Measurements from ENCODE around the gene RARB. TPM values are rescaled to one million over a fixed set of nuclear protein-coding genes. Genes with fewer than 3 reads are reported as not detected.

RARB gene
- polyA plus RNA-seq, 1 donor (not counting 4 experiments of a cell fraction or from before 2014, with no cell fraction given), result 0.03 TPM

GRCh38 chr3:25471081-25471768 lies 43.2 kb downstream of the RARB start:
- H3K9me1 ChIP-seq (ENCODE audit: control insufficient read depth, extremely low read depth, insufficient read depth, low read length), result no peaks in the 10 kb centered on the region
- H4K20me1 ChIP-seq (ENCODE audit: control insufficient read depth, extremely low read depth, insufficient read depth, low read length), result no peaks in the 10 kb centered on the region

GRCh38 chr3:25472153-25472552 lies 44.1 kb downstream of the RARB start:
- Histone ChIP-seq H3K9me1 (ENCODE audit: control insufficient read depth, extremely low read depth, insufficient read depth, low read length) (no peaks in the 10 kb centered on the region), H3K27ac (ENCODE audit: control insufficient read depth, insufficient read depth, low read length) (no peak overlapping the region), H2AFZ (ENCODE audit: control insufficient read depth, low read length) (no peak overlapping the region), H3K79me2 (ENCODE audit: control insufficient read depth, insufficient read depth, low read length) (no peaks in the 10 kb centered on the region), H3K4me2 (ENCODE audit: control insufficient read depth, extremely low read depth, insufficient read depth, low read depth, low read length) (no peak overlapping the region), H3K27me3 (ENCODE audit: control insufficient read depth, extremely low read depth, insufficient read depth, low read length) (no peaks in the 10 kb centered on the region), H3K4me1 (ENCODE audit: control insufficient read depth, extremely low read depth, insufficient read depth, low read length) (no peaks in the 10 kb centered on the region), H3K4me3 (ENCODE audit: control insufficient read depth in 2 of 3, extremely low read depth in 1 of 3, insufficient read depth in 2 of 3, low read depth in 1 of 3, low read length in 3 of 3) (no peak overlapping the region), H3K36me3 (ENCODE audit: control insufficient read depth in 2 of 2, extremely low read depth in 1 of 2, insufficient read depth in 2 of 2, low read length in 2 of 2) (no peaks in the 10 kb centered on the region), H4K20me1 (ENCODE audit: control insufficient read depth, extremely low read depth, insufficient read depth, low read length) (no peaks in the 10 kb centered on the region), H3K9ac (ENCODE audit: control insufficient read depth, extremely low read depth, insufficient read depth, low read length) (no peak overlapping the region), H3K9me3 (ENCODE audit: control insufficient read depth, low read depth, low read length) (no peaks in the 10 kb centered on the region)
- DNase-seq (ENCODE audit: low read depth, low spot score) (no peak), FAIRE-seq (no peak)
- dilution Hi-C loops (cut with MboI; ENCODE audit: extremely low pct_ligation_motif_present, low sequenced_read_pairs), result no loop called here
- no peak for TF ChIP-seq EZH2 (IDR thresholded peaks at IDR 0.05; ENCODE audit: low read length)
- TF ChIP-seq CTCF (optimal IDR thresholded peaks at IDR 0.05 in 1 of 3, IDR thresholded peaks at IDR 0.05 in 1 of 3, conservative IDR thresholded peaks at IDR 0.05 in 1 of 3; ENCODE audit: extremely low read depth in 1 of 3, insufficient read depth in 2 of 3, low read length in 3 of 3), result no peak

More at GRCh38 chr3:25471081-25471768, 43.2 kb downstream of the RARB start:
- no peak for FAIRE-seq
- Histone ChIP-seq H3K4me2 (ENCODE audit: control insufficient read depth, extremely low read depth, insufficient read depth, low read depth, low read length) (no peak overlapping the region), H3K79me2 (ENCODE audit: control insufficient read depth, insufficient read depth, low read length) (no peaks in the 10 kb centered on the region), H3K27me3 (ENCODE audit: control insufficient read depth, extremely low read depth, insufficient read depth, low read length) (no peaks in the 10 kb centered on the region), H3K4me1 (ENCODE audit: control insufficient read depth, extremely low read depth, insufficient read depth, low read length) (no peaks in the 10 kb centered on the region), H3K9me3 (ENCODE audit: control insufficient read depth, low read depth, low read length) (no peaks in the 10 kb centered on the region), H2AFZ (ENCODE audit: control insufficient read depth, low read length) (no peak overlapping the region), H3K9ac (ENCODE audit: control insufficient read depth, extremely low read depth, insufficient read depth, low read length) (no peak overlapping the region), H3K4me3 (ENCODE audit: control insufficient read depth in 2 of 3, extremely low read depth in 1 of 3, insufficient read depth in 2 of 3, low read depth in 1 of 3, low read length in 3 of 3) (no peak overlapping the region), H3K36me3 (ENCODE audit: control insufficient read depth in 2 of 2, extremely low read depth in 1 of 2, insufficient read depth in 2 of 2, low read length in 2 of 2) (no peaks in the 10 kb centered on the region), H3K27ac (ENCODE audit: control insufficient read depth, insufficient read depth, low read length) (no peak overlapping the region)
- dilution Hi-C loops (cut with MboI; ENCODE audit: extremely low pct_ligation_motif_present, low sequenced_read_pairs), result no loop called here
- DNase-seq (ENCODE audit: low read depth, low spot score), result no peak
- TF ChIP-seq CTCF (optimal IDR thresholded peaks at IDR 0.05 in 1 of 3, IDR thresholded peaks at IDR 0.05 in 1 of 3, conservative IDR thresholded peaks at IDR 0.05 in 1 of 3; ENCODE audit: extremely low read depth in 1 of 3, insufficient read depth in 2 of 3, low read length in 3 of 3) (no peak), EZH2 (IDR thresholded peaks at IDR 0.05; ENCODE audit: low read length) (no peak)
